ENCODE measurements around the gene ETV3L. TPM values are rescaled to one million over a fixed set of nuclear protein-coding genes. Genes with fewer than 3 reads are reported as not detected.
"Not testable (repeated sequence)": the region's sequence is repeated elsewhere in the genome, so short reads cannot be mapped to it uniquely, and the experiment has no call there.

Gene ETV3L
- total RNA-seq, 2 experiments from 2014 or later: not detected

GRCh38 chr1:157055729-157056128, 43.9 kb downstream of the ETV3L start:
- H3K36me3 Mint-ChIP-seq (ENCODE audit: low read depth); H3K9me3 Mint-ChIP-seq; CTCF ChIA-PET; H3K4me1 Mint-ChIP-seq (ENCODE audit: low read depth); DNase-seq; intact Hi-C loops (cut with micrococcal nuclease); H3K4me3 Mint-ChIP-seq; H3K27ac Mint-ChIP-seq: not testable (repeated sequence)
- H3K27me3 Mint-ChIP-seq (ENCODE audit: low read depth): peaks cover 38% of the 10 kb centered on the region

DNA sequence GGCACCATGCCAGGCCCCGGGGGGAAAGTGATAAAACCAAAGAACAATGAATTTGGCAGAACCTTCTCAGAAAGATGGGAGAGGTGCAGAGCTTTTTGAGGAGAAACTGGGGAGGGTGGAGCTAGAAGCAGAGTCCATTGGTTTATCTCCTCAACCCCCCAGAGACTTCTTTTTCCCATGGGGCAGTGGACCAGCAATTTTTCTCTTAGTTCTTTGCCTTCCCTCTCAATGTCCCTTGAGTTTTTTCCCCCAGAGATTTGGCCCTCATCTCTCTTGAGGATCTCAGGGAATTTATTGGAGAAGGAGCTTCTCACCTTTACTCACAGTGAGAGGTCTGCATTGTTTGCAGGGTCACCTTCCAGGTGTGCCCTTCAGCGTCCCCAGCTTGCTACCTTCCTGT, 48.8 kb downstream of the ETV3L start:
- Mint-ChIP-seq H3K9me3 (peaks cover 7% of the 10 kb centered on the region), H3K4me1 (ENCODE audit: low read depth) (peaks cover 8% of the 10 kb centered on the region), H3K4me3 (no peak overlapping the region), H3K27ac (no peak overlapping the region), H3K36me3 (ENCODE audit: low read depth) (peaks cover 5% of the 10 kb centered on the region), H3K27me3 (ENCODE audit: low read depth) (peaks cover 62% of the 10 kb centered on the region)
- DNase-seq: no peak
- CTCF ChIA-PET: interaction anchor here (1.2 kb wide), 1 partner anchor 40 kb away, joined by 3 read pairs; no protein-coding TSS in a partner anchor
- intact Hi-C loops (cut with micrococcal nuclease): no loop called here

DNA sequence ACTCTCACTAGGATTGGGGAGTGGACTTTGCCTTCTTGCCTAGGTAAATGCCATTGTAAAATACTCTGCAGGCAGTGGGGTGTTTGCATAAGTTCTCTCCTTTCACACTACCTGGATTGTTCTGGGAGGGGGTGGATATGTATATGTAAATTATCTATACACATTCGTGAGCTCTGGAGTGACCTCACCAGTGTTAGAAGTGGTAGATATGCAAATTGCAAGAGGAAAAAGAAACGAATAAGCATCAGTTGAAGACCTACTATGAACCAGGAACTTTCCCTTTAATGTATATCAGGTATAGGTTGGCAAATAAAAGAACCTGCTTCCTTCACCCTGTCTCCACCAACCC, 52.6 kb downstream of the ETV3L start:
- CTCF ChIA-PET: no interaction called here
- intact Hi-C loops (cut with micrococcal nuclease): no loop called here
- peaks cover 5% of the 10 kb centered on the region for H3K9me3 Mint-ChIP-seq
- peaks cover 12% of the 10 kb centered on the region for H3K4me1 Mint-ChIP-seq (ENCODE audit: low read depth)
- H3K27ac Mint-ChIP-seq: no peak overlapping the region
- H3K27me3 Mint-ChIP-seq (ENCODE audit: low read depth): peaks cover 70% of the 10 kb centered on the region
- no peak overlapping the region for H3K4me3 Mint-ChIP-seq
- no peak for DNase-seq
- H3K36me3 Mint-ChIP-seq (ENCODE audit: low read depth): peaks cover 3% of the 10 kb centered on the region

- Mint-ChIP-seq H3K27ac (no peak within 1 kb of the TSS), H3K9me3 (no peaks in the 10 kb centered on the region), H3K4me3 (peak within 1 kb of the TSS; percentile 79), H3K4me1 (ENCODE audit: low read depth) (peaks cover 12% of the 10 kb centered on the region), H3K27me3 (ENCODE audit: low read depth) (peaks cover 65% of the 10 kb centered on the region), H3K36me3 (ENCODE audit: low read depth) (no peaks in the 10 kb centered on the region)
- CTCF ChIA-PET: no interaction called here
- intact Hi-C loops (cut with micrococcal nuclease): no loop called here
- peak; percentile 26 for DNase-seq
Measured at GRCh38 chr1:157045250-157046218, 54.1 kb downstream of the ETV3L start, which contains the start of gene ARHGEF11. TSS of gene ARHGEF11 (minus strand) at chr1:157045742. CDS start at chr1:157044330, 1,412 bp downstream.

GRCh38 chr1:157044326-157044725, 55.3 kb downstream of the ETV3L start:
- intact Hi-C loops (cut with micrococcal nuclease): no loop called here
- H3K4me1 Mint-ChIP-seq (ENCODE audit: low read depth): peaks cover 12% of the 10 kb centered on the region
- H3K4me3 Mint-ChIP-seq: no peak overlapping the region
- no peaks in the 10 kb centered on the region for H3K36me3 Mint-ChIP-seq (ENCODE audit: low read depth)
- peaks cover 60% of the 10 kb centered on the region for H3K27me3 Mint-ChIP-seq (ENCODE audit: low read depth)
- CTCF ChIA-PET: interaction anchor here (0.5 to 1.6 kb wide), 5 partner anchors 22 to 465 kb away, joined by 3 to 7 read pairs (median 4); no protein-coding TSS in a partner anchor
- no peak overlapping the region for H3K27ac Mint-ChIP-seq
- no peaks in the 10 kb centered on the region for H3K9me3 Mint-ChIP-seq
- DNase-seq: no peak

GRCh38 chr1:157043685-157044084, 55.9 kb downstream of the ETV3L start:
- Mint-ChIP-seq H3K4me1 (ENCODE audit: low read depth) (peaks cover 12% of the 10 kb centered on the region), H3K4me3 (no peak overlapping the region), H3K27me3 (ENCODE audit: low read depth) (peaks cover 59% of the 10 kb centered on the region), H3K27ac (no peak overlapping the region), H3K9me3 (no peaks in the 10 kb centered on the region), H3K36me3 (ENCODE audit: low read depth) (no peaks in the 10 kb centered on the region)
- DNase-seq: no peak
- intact Hi-C loops (cut with micrococcal nuclease): no loop called here
- CTCF ChIA-PET: interaction anchor here (0.5 to 1.6 kb wide), 2 partner anchors 47 to 287 kb away, joined by 3 to 5 read pairs; no protein-coding TSS in a partner anchor

- no peak for DNase-seq
- Mint-ChIP-seq H3K36me3 (ENCODE audit: low read depth) (no peaks in the 10 kb centered on the region), H3K9me3 (no peaks in the 10 kb centered on the region), H3K4me1 (ENCODE audit: low read depth) (peaks cover 12% of the 10 kb centered on the region), H3K27ac (no peak overlapping the region), H3K27me3 (ENCODE audit: low read depth) (peaks cover 55% of the 10 kb centered on the region), H3K4me3 (no peak overlapping the region)
- CTCF ChIA-PET: interaction anchor here (1.6 kb wide), 1 partner anchor 47 kb away, joined by 3 read pairs; no protein-coding TSS in a partner anchor
- intact Hi-C loops (cut with micrococcal nuclease): no loop called here
Measured at GRCh38 chr1:157042846-157043245, 56.8 kb downstream of the ETV3L start.

Other genes starting within 250 kb of the ETV3L start
- not detected for gene INSRR, start 240.7 kb downstream of the ETV3L start, total RNA-seq
- under 1 TPM in 1 of 2 experiments, not detected in 1; 0.67 TPM for gene NTRK1, start 238.9 kb downstream of the ETV3L start, total RNA-seq
- not detected for gene PEAR1, start 206.1 kb downstream of the ETV3L start, total RNA-seq
- not detected for gene LRRC71, start 179.2 kb downstream of the ETV3L start, total RNA-seq
- gene ARHGEF11, start 54.1 kb downstream of the ETV3L start, total RNA-seq: 1 to 10 TPM; 3.2 to 3.4 TPM
- 10 to 100 TPM; 23.2 to 23.3 TPM for gene ETV3, start 38.6 kb upstream of the ETV3L start, total RNA-seq